Sigmoid colon (tissue), 4 donors: ENCODE results near the gene SYPL1.
A peak's percentile ranks its signal among the peaks of the same experiment; 100 is the strongest.

Experiments
- CTCF ChIP-seq, 4 experiments: fragments of 450-650 bp in 3 of 4; fragments of 200-600 bp in 1 of 4; IDR thresholded peaks; one replicate each; pipeline ENCODE4 v1.5.1; 2016 to 2019; ENCODE audit warnings: antibody characterized with exemption in 4 of 4, mild to moderate bottlenecking in 3 of 4, moderate library complexity in 2 of 4
- EP300 ChIP-seq, 4 donors: sonication (generic); formaldehyde crosslinking; IDR thresholded peaks; one replicate each; pipeline ENCODE4 v1.6.1; 2017; ENCODE audit warnings: antibody characterized with exemption in 4 of 4
- POLR2A ChIP-seq, 2 donors: fragments of 450-650 bp; IDR thresholded peaks; one replicate each; pipeline ENCODE4 v1.6.1; 2016; ENCODE audit warnings: antibody characterized with exemption in 2 of 2, mild to moderate bottlenecking in 2 of 2, moderate library complexity in 2 of 2
- POLR2AphosphoS5 ChIP-seq, 4 donors: sonication (generic); formaldehyde crosslinking; IDR thresholded peaks; one replicate each; pipeline ENCODE4 v1.6.1; 2017; ENCODE audit warnings: antibody characterized with exemption in 4 of 4

GRCh38 chr7:106057962-106058927 lies 53.9 kb downstream of the SYPL1 start:
- TF ChIP-seq CTCF (IDR thresholded peaks at IDR 0.05) = no peak
- TF ChIP-seq POLR2A (IDR thresholded peaks at IDR 0.05) = no peak
- TF ChIP-seq EP300 (IDR thresholded peaks at IDR 0.05) = peak in 1 of 4 donors; percentile 50
- TF ChIP-seq POLR2AphosphoS5 (IDR thresholded peaks at IDR 0.05) = peak; percentile 57 to 85 (median 76)
